ENCODE data around the gene TSPAN11.

The TSPAN11 gene

DNA sequence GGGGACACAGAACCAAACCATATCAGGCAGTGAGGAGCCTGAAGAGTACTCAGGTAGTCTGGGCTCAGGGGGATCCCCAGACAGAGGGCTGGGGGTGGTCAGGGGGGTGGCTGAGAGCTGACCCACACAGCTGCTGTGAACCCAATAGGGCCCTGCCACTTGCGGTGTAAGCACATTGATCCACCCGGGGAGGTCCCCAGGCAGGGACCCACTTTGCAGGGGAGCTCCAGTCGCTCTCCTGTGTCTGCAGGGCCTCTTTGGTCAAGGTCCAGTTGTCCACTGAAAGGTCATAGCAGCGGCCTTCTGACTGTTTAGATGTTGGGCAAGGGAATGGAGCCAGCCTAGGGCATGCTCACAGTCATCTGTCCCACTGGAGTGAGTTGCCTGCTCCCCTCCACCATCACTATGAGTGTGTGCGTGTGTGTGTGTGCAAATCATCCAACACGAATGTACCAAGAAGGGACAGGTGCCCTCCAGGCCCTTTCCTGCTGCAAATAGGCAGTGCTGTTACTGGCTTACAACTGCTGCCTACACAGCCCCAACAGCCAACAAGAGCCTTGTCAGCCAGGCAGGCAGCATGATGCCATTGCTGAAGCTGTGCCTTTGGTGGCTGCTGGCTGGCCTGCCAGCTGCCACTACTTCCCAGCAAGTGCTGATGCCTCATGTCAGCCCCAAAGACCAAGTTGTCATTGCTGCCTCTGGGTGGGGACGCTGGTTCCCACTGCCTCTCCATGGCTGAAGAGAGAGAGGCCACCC lies 71.3 kb downstream of the TSPAN11 start:
- Histone ChIP-seq H2AFZ (ENCODE audit: low read length) (no peak overlapping the region), H3K36me3 (ENCODE audit: insufficient read depth, low read length) (no peaks in the 10 kb centered on the region), H3K4me1 (ENCODE audit: insufficient read depth, low read length, poor library complexity, severe bottlenecking) (no peaks in the 10 kb centered on the region), H3K4me3 (ENCODE audit: low read length, poor library complexity, severe bottlenecking) (no peak overlapping the region), H3K9me3 (ENCODE audit: insufficient read depth, low read depth, low read length) (no peaks in the 10 kb centered on the region), H3K27me3 (ENCODE audit: insufficient read depth, low read length, poor library complexity, severe bottlenecking) (no peaks in the 10 kb centered on the region), H3K9ac (ENCODE audit: low read depth, low read length, poor library complexity, severe bottlenecking) (no peak overlapping the region), H3F3A (ENCODE audit: low read depth) (no peaks in the 10 kb centered on the region), H3K4me2 (ENCODE audit: low read depth, low read length, poor library complexity, severe bottlenecking) (no peak overlapping the region), H4K20me1 (ENCODE audit: insufficient read depth, low read length, poor library complexity, severe bottlenecking) (no peaks in the 10 kb centered on the region), H3K9me2 (replicated peaks; ENCODE audit: low read depth, low read length) (no peaks in the 10 kb centered on the region), H3K79me2 (ENCODE audit: insufficient read depth, low read length) (no peaks in the 10 kb centered on the region)
- TF ChIP-seq, protein P1, sequence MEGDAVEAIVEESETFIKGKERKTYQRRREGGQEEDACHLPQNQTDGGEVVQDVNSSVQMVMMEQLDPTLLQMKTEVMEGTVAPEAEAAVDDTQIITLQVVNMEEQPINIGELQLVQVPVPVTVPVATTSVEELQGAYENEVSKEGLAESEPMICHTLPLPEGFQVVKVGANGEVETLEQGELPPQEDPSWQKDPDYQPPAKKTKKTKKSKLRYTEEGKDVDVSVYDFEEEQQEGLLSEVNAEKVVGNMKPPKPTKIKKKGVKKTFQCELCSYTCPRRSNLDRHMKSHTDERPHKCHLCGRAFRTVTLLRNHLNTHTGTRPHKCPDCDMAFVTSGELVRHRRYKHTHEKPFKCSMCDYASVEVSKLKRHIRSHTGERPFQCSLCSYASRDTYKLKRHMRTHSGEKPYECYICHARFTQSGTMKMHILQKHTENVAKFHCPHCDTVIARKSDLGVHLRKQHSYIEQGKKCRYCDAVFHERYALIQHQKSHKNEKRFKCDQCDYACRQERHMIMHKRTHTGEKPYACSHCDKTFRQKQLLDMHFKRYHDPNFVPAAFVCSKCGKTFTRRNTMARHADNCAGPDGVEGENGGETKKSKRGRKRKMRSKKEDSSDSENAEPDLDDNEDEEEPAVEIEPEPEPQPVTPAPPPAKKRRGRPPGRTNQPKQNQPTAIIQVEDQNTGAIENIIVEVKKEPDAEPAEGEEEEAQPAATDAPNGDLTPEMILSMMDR (conservative IDR thresholded peaks at IDR 0.05; ENCODE audit: low read length) = no peak
- no peak for TF ChIP-seq EZH2phosphoT487 (IDR thresholded peaks at IDR 0.05; ENCODE audit: borderline replicate concordance)

DNA sequence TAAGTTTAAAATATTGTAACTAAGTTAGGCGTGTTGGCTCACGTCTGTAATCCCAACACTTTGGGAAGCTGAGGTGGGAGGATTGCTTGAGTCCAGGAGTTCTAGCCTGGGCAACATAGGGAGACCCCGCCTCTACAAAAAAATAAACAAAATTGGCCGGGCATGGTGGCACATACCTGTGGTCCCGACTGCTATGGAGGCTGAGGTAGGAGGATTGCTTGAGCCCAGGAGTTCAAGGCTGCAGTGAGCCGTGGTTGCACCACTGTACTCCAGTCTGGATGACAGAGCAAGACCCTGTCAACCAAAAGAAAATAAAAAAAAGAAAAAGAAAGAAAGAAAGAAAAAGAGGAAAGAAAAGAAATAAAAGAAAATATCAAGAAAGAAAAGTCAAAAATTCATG lies 72.5 kb downstream of the TSPAN11 start:
- no peaks in the 10 kb centered on the region for H3F3A ChIP-seq (ENCODE audit: low read depth)
- H4K20me1 ChIP-seq (ENCODE audit: insufficient read depth, low read length, poor library complexity, severe bottlenecking) = no peaks in the 10 kb centered on the region
- H3K79me2 ChIP-seq (ENCODE audit: insufficient read depth, low read length) = no peaks in the 10 kb centered on the region
- no peak overlapping the region for H3K4me2 ChIP-seq (ENCODE audit: low read depth, low read length, poor library complexity, severe bottlenecking)
- H3K27me3 ChIP-seq (ENCODE audit: insufficient read depth, low read length, poor library complexity, severe bottlenecking) = no peaks in the 10 kb centered on the region
- no peak overlapping the region for H3K9ac ChIP-seq (ENCODE audit: low read depth, low read length, poor library complexity, severe bottlenecking)
- H3K4me3 ChIP-seq (ENCODE audit: low read length, poor library complexity, severe bottlenecking) = no peak overlapping the region
- no peaks in the 10 kb centered on the region for H3K9me3 ChIP-seq (ENCODE audit: insufficient read depth, low read depth, low read length)
- H3K9me2 ChIP-seq (replicated peaks; ENCODE audit: low read depth, low read length) = no peaks in the 10 kb centered on the region
- H3K4me1 ChIP-seq (ENCODE audit: insufficient read depth, low read length, poor library complexity, severe bottlenecking) = no peaks in the 10 kb centered on the region
- H3K36me3 ChIP-seq (ENCODE audit: insufficient read depth, low read length) = no peaks in the 10 kb centered on the region
- TF ChIP-seq EZH2phosphoT487 (IDR thresholded peaks at IDR 0.05; ENCODE audit: borderline replicate concordance) = no peak
- TF ChIP-seq, protein P1 (conservative IDR thresholded peaks at IDR 0.05; ENCODE audit: low read length) = no peak
- no peak overlapping the region for H2AFZ ChIP-seq (ENCODE audit: low read length)

DNA sequence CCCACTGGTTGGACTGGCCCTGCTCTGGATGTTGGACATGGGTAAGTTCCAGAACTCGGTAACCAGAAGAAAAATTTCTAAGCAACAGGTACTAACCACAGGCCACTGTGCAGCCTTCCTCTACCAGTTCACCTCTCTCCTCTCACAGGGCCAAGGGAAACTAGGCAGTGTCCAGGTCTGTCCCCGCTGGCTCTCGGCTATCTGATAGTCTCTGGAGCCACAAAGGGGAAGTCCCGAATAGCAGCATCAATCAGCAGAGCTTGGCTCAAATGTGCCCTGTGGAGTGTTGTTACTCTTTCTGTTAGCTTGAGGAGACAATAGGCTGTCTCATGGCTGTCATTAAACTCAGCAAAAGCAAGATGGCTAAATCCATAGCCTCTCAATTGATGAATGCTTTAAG lies 73.2 kb downstream of the TSPAN11 start:
- Histone ChIP-seq H3K4me1 (ENCODE audit: insufficient read depth, low read length, poor library complexity, severe bottlenecking) (no peaks in the 10 kb centered on the region), H3F3A (ENCODE audit: low read depth) (no peaks in the 10 kb centered on the region), H2AFZ (ENCODE audit: low read length) (no peak overlapping the region), H3K9me2 (replicated peaks; ENCODE audit: low read depth, low read length) (no peaks in the 10 kb centered on the region), H3K27me3 (ENCODE audit: insufficient read depth, low read length, poor library complexity, severe bottlenecking) (no peaks in the 10 kb centered on the region), H4K20me1 (ENCODE audit: insufficient read depth, low read length, poor library complexity, severe bottlenecking) (no peaks in the 10 kb centered on the region), H3K4me3 (ENCODE audit: low read length, poor library complexity, severe bottlenecking) (no peak overlapping the region), H3K4me2 (ENCODE audit: low read depth, low read length, poor library complexity, severe bottlenecking) (no peak overlapping the region), H3K9ac (ENCODE audit: low read depth, low read length, poor library complexity, severe bottlenecking) (no peak overlapping the region), H3K79me2 (ENCODE audit: insufficient read depth, low read length) (no peaks in the 10 kb centered on the region), H3K9me3 (ENCODE audit: insufficient read depth, low read depth, low read length) (no peaks in the 10 kb centered on the region), H3K36me3 (ENCODE audit: insufficient read depth, low read length) (no peaks in the 10 kb centered on the region)
- TF ChIP-seq, protein P1 (conservative IDR thresholded peaks at IDR 0.05; ENCODE audit: low read length) = no peak
- no peak for TF ChIP-seq EZH2phosphoT487 (IDR thresholded peaks at IDR 0.05; ENCODE audit: borderline replicate concordance)
